Smooth muscle cell (in vitro differentiated cells): ENCODE data around the gene ZRANB3. TPM values are rescaled to one million over a fixed set of nuclear protein-coding genes. Genes with fewer than 3 reads are reported as not detected.

Experiments
- DNase-seq: peaks from one replicate; lab custom pipeline; 2025; ENCODE audit not compliant: unreplicated experiment; lab: John Stamatoyannopoulos, UW
- H2AFZ ChIP-seq: fragments of 200-600 bp; sonication (generic); 2 replicates; pipeline ENCODE4 v1.6.0; 2016; ENCODE audit warnings: antibody characterized with exemption, low read depth, mild to moderate bottlenecking
- H3F3A ChIP-seq: fragments of 200-600 bp; sonication (generic); 2 replicates; pipeline ENCODE4 v1.6.0; 2017; ENCODE audit warnings: antibody characterized with exemption, low read depth
- H3K27ac ChIP-seq: fragments of 200-600 bp; sonication (generic); 2 replicates; pipeline ENCODE4 v1.5.1; 2016; ENCODE audit warnings: low read depth, mild to moderate bottlenecking
- H3K27me3 ChIP-seq: fragments of 200-600 bp; sonication (generic); 2 replicates; pipeline ENCODE4 v1.6.1; 2016; ENCODE audit warnings: low read depth, mild to moderate bottlenecking
- H3K36me3 ChIP-seq: fragments of 200-600 bp; sonication (generic); 2 replicates; pipeline ENCODE4 v1.5.1; 2016; ENCODE audit warnings: low read depth
- H3K4me1 ChIP-seq: fragments of 200-600 bp; sonication (generic); 2 replicates; pipeline ENCODE4 v1.5.1; 2016; ENCODE audit warnings: low read depth
- H3K4me2 ChIP-seq: fragments of 200-600 bp; sonication (generic); 2 replicates; pipeline ENCODE4 v1.6.0; 2016; ENCODE audit warnings: mild to moderate bottlenecking
- H3K4me3 ChIP-seq: fragments of 200-600 bp; sonication (generic); 2 replicates; pipeline ENCODE4 v1.5.1; 2016; ENCODE audit warnings: mild to moderate bottlenecking
- H3K79me2 ChIP-seq: fragments of 200-600 bp; sonication (generic); 2 replicates; pipeline ENCODE4 v1.6.0; 2016; ENCODE audit warnings: low read depth, mild to moderate bottlenecking
- H3K9ac ChIP-seq: fragments of 200-600 bp; sonication (generic); 2 replicates; pipeline ENCODE4 v1.6.0; 2016; ENCODE audit warnings: low read depth
- H3K9me3 ChIP-seq: fragments of 200-600 bp; sonication (generic); replicated peaks from 2 replicates; pipeline ENCODE4 v1.5.1; 2016; ENCODE audit warnings: low read depth
- H4K20me1 ChIP-seq: fragments of 200-600 bp; sonication (generic); 2 replicates; pipeline ENCODE4 v1.6.0; 2016; ENCODE audit warnings: low read depth
- CTCF ChIP-seq: fragments of 200-600 bp; sonication (generic); IDR thresholded peaks from 2 replicates; pipeline ENCODE4 v1.5.1; 2017; ENCODE audit warnings: borderline replicate concordance, mild to moderate bottlenecking, antibody characterized with exemption; ENCODE audit not compliant: insufficient read depth, poor library complexity, severe bottlenecking
- WGBS: methylation state at CpG from one replicate; pipeline ENCODE4 v1.1.7; 2016; ENCODE audit warnings: low lambda C conversion rate; 5-methylcytosine and 5-hydroxymethylcytosine counted together
- polyA plus RNA-seq: library from polyadenylated mRNA; unstranded; fragments of >200 nt; fragmentation: Nextera tagmentation; extraction: Ambion mirVana; gene quantifications from 2 replicates; pipeline ENCODE4 v1.2.1, GENCODE V29; 2016
- total RNA-seq: library from RNA; depleted of rRNA; stranded (reverse); fragments of >200 nt; gene quantifications from 2 replicates; pipeline ENCODE4 v1.2.3, GENCODE V29; 2014

ZRANB3 gene
- total and polyA plus RNA-seq, 2 experiments from 2014 or later: 1.9 to 4.1 TPM

- H3F3A ChIP-seq: no peaks in the 10 kb centered on the region
- no peaks in the 10 kb centered on the region for H3K79me2 ChIP-seq
- no peaks in the 10 kb centered on the region for H3K9me3 ChIP-seq
- H3K36me3 ChIP-seq: no peaks in the 10 kb centered on the region
- H4K20me1 ChIP-seq: no peaks in the 10 kb centered on the region
- WGBS: 98% methylated on average over 2 of the region's 2 CpGs
- H3K27ac ChIP-seq: no peak overlapping the region
- no peaks in the 10 kb centered on the region for H3K4me1 ChIP-seq
- DNase-seq: no peak
- TF ChIP-seq CTCF: no peak
- H3K4me2 ChIP-seq: no peak overlapping the region
- H3K4me3 ChIP-seq: no peak overlapping the region
- H2AFZ ChIP-seq: no peak overlapping the region
- no peaks in the 10 kb centered on the region for H3K27me3 ChIP-seq
- H3K9ac ChIP-seq: no peak overlapping the region
Observed at GRCh38 chr2:135238651-135239050, 292.4 kb downstream of the ZRANB3 start.

- Histone ChIP-seq H3K9me3 (no peaks in the 10 kb centered on the region), H3K4me2 (no peak overlapping the region), H4K20me1 (no peaks in the 10 kb centered on the region), H3F3A (no peaks in the 10 kb centered on the region), H3K36me3 (no peaks in the 10 kb centered on the region), H3K27ac (no peak overlapping the region), H3K4me1 (no peaks in the 10 kb centered on the region), H3K27me3 (no peaks in the 10 kb centered on the region), H3K79me2 (no peaks in the 10 kb centered on the region), H3K4me3 (no peak overlapping the region), H2AFZ (no peak overlapping the region), H3K9ac (no peak overlapping the region)
- TF ChIP-seq CTCF: no peak
- DNase-seq: no peak
- WGBS: 88% methylated on average over 1 of the region's 1 CpG
Observed at GRCh38 chr2:135230150-135230549, 300.9 kb downstream of the ZRANB3 start.

GRCh38 chr2:135227386-135227785, 303.6 kb downstream of the ZRANB3 start:
- no peak overlapping the region for H3K27ac ChIP-seq
- H3K4me2 ChIP-seq: no peak overlapping the region

More at GRCh38 chr2:135227386-135227785, 303.6 kb downstream of the ZRANB3 start:
- no peaks in the 10 kb centered on the region for H3F3A ChIP-seq
- no peaks in the 10 kb centered on the region for H3K36me3 ChIP-seq
- 97% methylated on average over 1 of the region's 1 CpG for WGBS
- H3K9me3 ChIP-seq: no peaks in the 10 kb centered on the region
- no peak for DNase-seq
- no peak for TF ChIP-seq CTCF
- no peak overlapping the region for H3K9ac ChIP-seq
- H3K27me3 ChIP-seq: no peaks in the 10 kb centered on the region
- no peaks in the 10 kb centered on the region for H3K79me2 ChIP-seq
- no peak overlapping the region for H3K4me3 ChIP-seq
- no peaks in the 10 kb centered on the region for H3K4me1 ChIP-seq
- H4K20me1 ChIP-seq: no peaks in the 10 kb centered on the region
- no peak overlapping the region for H2AFZ ChIP-seq
